SH-SY5Y (cell line): ENCODE measurements around the gene KLHL36.

Experiments
- GATA2 ChIP-seq: IDR thresholded peaks from 2 replicates; pipeline ENCODE4 v1.6.1; 2011; ENCODE audit warnings: mild to moderate bottlenecking, low read depth, low read length
- GATA3 ChIP-seq: IDR thresholded peaks from 2 replicates; pipeline ENCODE4 v1.6.1; 2011; ENCODE audit warnings: low read depth, mild to moderate bottlenecking, low read length, moderate library complexity

GRCh38 chr16:84703681-84704080 is 55.4 kb downstream of the KLHL36 start:
- TF ChIP-seq GATA3, result no peak
- TF ChIP-seq GATA2, result no peak
